GM12873 (cell line): ENCODE data around the gene GCSAM.

ENCODE experiments used
- CTCF ChIP-seq: IDR thresholded peaks from 2 replicates; pipeline ENCODE4 v1.5.1; 2012; ENCODE audit warnings: low read depth, mild to moderate bottlenecking, moderate library complexity, low read length, control low read depth; ENCODE audit not compliant: insufficient read depth; ENCODE audit errors: missing control alignments

The GCSAM gene

DNA sequence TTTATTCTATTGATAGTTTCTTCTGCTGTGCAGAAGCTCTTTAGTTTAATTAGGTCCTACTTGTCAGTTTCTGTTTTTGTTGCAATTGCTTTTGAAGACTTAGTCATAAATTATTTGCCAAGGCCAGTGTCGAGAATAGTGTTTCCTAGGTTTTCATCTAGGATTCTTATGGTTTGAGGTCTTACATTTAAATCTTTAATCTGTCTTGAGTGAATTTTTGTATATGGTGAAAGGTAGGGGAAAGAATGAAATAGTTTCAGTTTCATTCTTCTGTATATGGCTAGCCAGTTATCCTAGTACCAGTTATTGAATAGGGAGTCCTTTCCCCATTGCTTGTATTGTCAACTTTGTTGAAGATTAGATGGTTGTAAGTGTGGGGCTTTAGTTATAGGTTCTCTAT is 10.6 kb upstream of the GCSAM start:
- no peak for TF ChIP-seq CTCF

GRCh38 chr3:112143251-112143650 is 10.2 kb upstream of the GCSAM start:
- TF ChIP-seq CTCF = no peak

GRCh38 chr3:112141293-112141692 is 8.2 kb upstream of the GCSAM start:
- TF ChIP-seq CTCF = no peak

GRCh38 chr3:112140584-112140983 is 7.5 kb upstream of the GCSAM start:
- no peak for TF ChIP-seq CTCF

- no peak for TF ChIP-seq CTCF
These were observed 5.3 kb upstream of the GCSAM start for GRCh38 chr3:112138219-112138969.

DNA sequence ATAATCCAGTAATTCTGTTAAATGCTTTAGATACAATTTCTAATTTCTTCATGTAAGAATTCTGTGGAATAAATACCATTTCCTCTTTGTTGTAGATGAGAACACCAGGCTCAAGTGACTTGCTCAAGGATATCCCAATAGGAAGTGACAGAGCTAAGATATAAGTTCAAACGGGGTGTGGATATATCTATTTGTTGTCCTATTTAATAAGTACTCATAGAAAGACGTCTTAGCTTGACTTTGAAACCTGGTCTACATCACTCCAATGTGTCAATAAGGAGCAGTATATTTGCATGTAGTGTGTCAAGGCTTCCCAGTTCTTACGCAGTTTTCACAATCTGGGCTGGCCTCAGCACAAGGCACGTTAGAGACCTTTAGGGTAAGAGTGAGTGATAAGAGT is 4.7 kb upstream of the GCSAM start:
- no peak for TF ChIP-seq CTCF

DNA sequence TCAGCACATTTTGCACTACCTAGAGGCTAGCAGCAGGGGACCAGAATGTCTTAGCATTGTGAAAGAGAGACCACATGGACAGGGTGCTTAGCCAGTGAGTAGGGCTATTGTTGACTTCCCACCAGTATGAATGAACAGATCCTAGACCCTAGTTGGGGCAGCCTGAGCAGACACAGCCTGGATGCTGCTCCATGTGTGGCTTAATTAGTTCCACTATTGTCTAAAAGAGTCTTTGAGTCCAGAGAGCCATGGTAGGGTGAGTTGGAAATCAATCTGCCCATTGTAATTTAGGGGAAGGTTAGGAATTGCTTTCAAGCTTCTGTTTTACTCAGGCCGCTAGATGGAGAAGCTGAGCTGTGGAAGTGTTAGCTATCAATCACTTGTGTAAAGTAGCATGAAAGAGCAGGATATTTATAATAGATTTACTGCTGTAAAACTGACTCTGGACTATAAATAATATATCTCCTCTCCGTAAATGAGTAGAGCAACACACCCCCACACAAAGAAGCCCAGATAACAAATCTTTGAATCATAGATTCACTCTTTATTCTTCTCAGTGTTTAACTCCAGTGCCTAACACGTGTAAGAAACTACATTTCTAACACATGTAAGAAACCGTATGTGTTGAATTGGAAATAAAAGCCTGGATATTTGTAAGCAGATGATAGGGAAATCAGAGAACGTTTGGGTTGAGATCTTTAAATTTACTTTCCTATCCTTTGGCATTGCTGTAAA is 4.1 kb upstream of the GCSAM start:
- peak; percentile 79 for TF ChIP-seq CTCF
